ENCODE results near the gene CYB5B. TPM values are rescaled to one million over a fixed set of nuclear protein-coding genes. Genes with fewer than 3 reads are reported as not detected.

The CYB5B gene
- total RNA-seq, 1 donor from 2014 or later: 97.5 TPM

Other genes starting within 250 kb of the CYB5B start
- 174 TPM for gene SNTB2, start 237.5 kb upstream of the CYB5B start, total RNA-seq (ENCODE audit: insufficient read depth, low replicate concordance)
- gene VPS4A, start 113.3 kb upstream of the CYB5B start, total RNA-seq (ENCODE audit: insufficient read depth, low replicate concordance): 44.5 TPM
- gene PDF, start 94.0 kb upstream of the CYB5B start, total RNA-seq (ENCODE audit: insufficient read depth, low replicate concordance): 3.1 TPM
- gene COG8, start 85.1 kb upstream of the CYB5B start, total RNA-seq (ENCODE audit: insufficient read depth, low replicate concordance): 47.7 TPM
- gene NIP7, start 84.8 kb upstream of the CYB5B start, total RNA-seq (ENCODE audit: insufficient read depth, low replicate concordance): 12.5 TPM
- gene TMED6, start 72.8 kb upstream of the CYB5B start, total RNA-seq (ENCODE audit: insufficient read depth, low replicate concordance): not detected
- 7.2 TPM for gene TERF2, start 38.6 kb upstream of the CYB5B start, total RNA-seq (ENCODE audit: insufficient read depth, low replicate concordance)
- gene NFAT5, start 141.3 kb downstream of the CYB5B start, total RNA-seq (ENCODE audit: insufficient read depth, low replicate concordance): 22.6 TPM

Measured in umbilical cord (tissue), 1 donor.